Kidney (tissue), 14 donors: ENCODE data around the gene TSEN2. TPM values are rescaled to one million over a fixed set of nuclear protein-coding genes. Genes with fewer than 3 reads are reported as not detected.
"Not testable (repeated sequence)": the region's sequence is repeated elsewhere in the genome, so short reads cannot be mapped to it uniquely, and the experiment has no call there.

Experiments used
- DNase-seq, 5 donors: peaks; one replicate each; pipeline ENCODE4 v3.0.0-alpha.2; 2013 to 2020
- FAIRE-seq: peaks from 2 replicates; lab custom pipeline; 2012; peaks lifted over from hg19 to GRCh38; lab: Jason Lieb, UNC
- H3K27ac ChIP-seq, 2 donors: one replicate each; pipeline ENCODE4 v1.7.0; 2013; ENCODE audit warnings: low read depth in 2 of 2, low read length in 2 of 2, inconsistent platforms in 1 of 2
- H3K27me3 ChIP-seq: one replicate; pipeline ENCODE4 v1.7.1; 2013; ENCODE audit warnings: low read length, inconsistent platforms; ENCODE audit not compliant: control insufficient read depth, insufficient read depth
- H3K36me3 ChIP-seq, 3 donors: one replicate each; pipeline versions ENCODE4 v1.7.0 to v1.7.1; 2013; ENCODE audit warnings: low read length in 3 of 3, control low read depth in 1 of 3, inconsistent platforms in 1 of 3; ENCODE audit not compliant: insufficient read depth in 3 of 3, control insufficient read depth in 2 of 3
- H3K4me1 ChIP-seq, 3 donors: one replicate each; pipeline versions ENCODE4 v1.7.0 to v1.7.1; 2013; ENCODE audit warnings: low read length in 3 of 3, inconsistent platforms in 1 of 3, low read depth in 1 of 3; ENCODE audit not compliant: control insufficient read depth in 2 of 3, insufficient read depth in 2 of 3
- H3K4me3 ChIP-seq, 3 donors: one replicate each; pipeline versions ENCODE4 v1.7.0 to v1.8.1; 2013; ENCODE audit warnings: low read length in 3 of 3, control low read depth in 1 of 3, inconsistent platforms in 1 of 3
- H3K9ac ChIP-seq, 3 donors: one replicate each; pipeline versions ENCODE4 v1.7.0 to v1.7.1; 2013; ENCODE audit warnings: low read length in 3 of 3, control low read depth in 1 of 3, inconsistent platforms in 1 of 3
- H3K9me3 ChIP-seq, 3 donors: one replicate each; pipeline versions ENCODE4 v1.7.0 to v1.7.1; 2013; ENCODE audit warnings: low read length in 3 of 3, control low read depth in 1 of 3, inconsistent platforms in 1 of 3; ENCODE audit not compliant: control insufficient read depth in 2 of 3, insufficient read depth in 1 of 3
- CTCF ChIP-seq: IDR thresholded peaks from 3 replicates; pipeline ENCODE4 v1.5.1; 2012; ENCODE audit warnings: mild to moderate bottlenecking, moderate library complexity, borderline replicate concordance; ENCODE audit not compliant: insufficient read depth; ENCODE audit errors: extremely low read depth
- intact Hi-C: fragments of 100-400 bp; cut with DNase I; formaldehyde crosslinking; loops from one replicate; pipeline ENCODE4 v1.11.1; 2022
- polyA plus RNA-seq: library from polyadenylated mRNA; stranded (reverse); fragments of 350-450 nt; fragmentation: Illumina TruSeq; extraction: RNeasy Lipid Tissue Mini Kit (QIAGEN cat#74804); gene quantifications from one replicate; pipeline ENCODE4 v1.2.3, GENCODE V29; 2014; ENCODE audit warnings: low read depth, low replicate concordance; ENCODE audit not compliant: insufficient read depth
- total RNA-seq: library from RNA; stranded (reverse); fragmentation: NEBNext Ultra II Directional; extraction: Animal tissue kit (Norgen Biotek cat#: 25700); gene quantifications from one replicate; pipeline ENCODE4 v1.2.1, GENCODE V29; 2021
- donor health status: control.
- donor health status: control.
- donor health status: control.
- donor health status: control.
- donor health status: control.
- donor health status: DM: yes; HTN: yes; CAD: no.
- donor health status: Normal renal cell carcinoma (clear cell type).

TSEN2 gene
- total and polyA plus RNA-seq, 2 donors from 2014 or later, result 10.3 to 20.7 TPM

- no peaks in the 10 kb centered on the region for H3K4me1 ChIP-seq
- H3K9me3 ChIP-seq, result no peaks in the 10 kb centered on the region
- TF ChIP-seq CTCF, result peak; percentile 4
- H3K27me3 ChIP-seq, result no peaks in the 10 kb centered on the region
- peaks cover 0 to 6% (median 3%) of the 10 kb centered on the region in 3 donors for H3K36me3 ChIP-seq
- intact Hi-C loops, result no loop called here
- no peak overlapping the region for H3K9ac ChIP-seq
- H3K27ac ChIP-seq, result no peak overlapping the region
- DNase-seq, result no peak
- no peak overlapping the region for H3K4me3 ChIP-seq
- no peak for FAIRE-seq
These were observed 57.3 kb downstream of the TSEN2 start for GRCh38 chr3:12541625-12542024.

GRCh38 chr3:12543497-12543896 lies 59.2 kb downstream of the TSEN2 start:
- H3K9ac ChIP-seq, intact Hi-C loops, H3K27me3 ChIP-seq, DNase-seq, H3K4me1 ChIP-seq, FAIRE-seq, H3K27ac ChIP-seq, H3K4me3 ChIP-seq, H3K36me3 ChIP-seq, H3K9me3 ChIP-seq: not testable (repeated sequence)

GRCh38 chr3:12544652-12545472 lies 60.6 kb downstream of the TSEN2 start:
- H3K9me3 ChIP-seq, result no peaks in the 10 kb centered on the region
- no peak for FAIRE-seq
- H3K27me3 ChIP-seq, result no peaks in the 10 kb centered on the region
- DNase-seq, result no peak
- H3K36me3 ChIP-seq, result peaks cover 0 to 6% (median 3%) of the 10 kb centered on the region in 3 donors
- intact Hi-C loops, result no loop called here
- no peak overlapping the region for H3K27ac ChIP-seq
- H3K9ac ChIP-seq, result peak overlapping the region in 1 of 3 donors; percentile 48
- no peak for TF ChIP-seq CTCF
- H3K4me1 ChIP-seq, result no peaks in the 10 kb centered on the region
- H3K4me3 ChIP-seq, result peak overlapping the region in 2 of 3 donors; percentile 14 to 51

GRCh38 chr3:12545473-12545791 lies 61.2 kb downstream of the TSEN2 start, which contains the start of gene MKRN2OS:
TSS of gene MKRN2OS (minus strand) at chr3:12545499. CDS start at chr3:12545464, 35 bp downstream.
- FAIRE-seq (no peak), DNase-seq (peak in 4 of 5 donors; percentile 65 to 90 (median 78))
- no peak for TF ChIP-seq CTCF
- intact Hi-C loops, result no loop called here
- Histone ChIP-seq H3K27ac (no peak within 1 kb of the TSS), H3K27me3 (no peaks in the 10 kb centered on the region), H3K9ac (peak within 1 kb of the TSS in 1 of 3 donors; percentile 48), H3K4me1 (no peaks in the 10 kb centered on the region), H3K4me3 (peak within 1 kb of the TSS in 2 of 3 donors; percentile 14 to 51), H3K9me3 (no peaks in the 10 kb centered on the region), H3K36me3 (peaks cover 0 to under 1% (median 0%) of the 10 kb centered on the region in 3 donors)
